K562 (cell line): ENCODE measurements around the gene C15orf62. TPM values are rescaled to one million over a fixed set of nuclear protein-coding genes. Genes with fewer than 3 reads are reported as not detected.

Source experiments
- ASH1L ChIP-seq: fragments of 450-650 bp; IDR thresholded peaks from 2 replicates; pipeline ENCODE4 v1.6.1; 2018; ENCODE audit warnings: borderline replicate concordance, mild to moderate bottlenecking, low read depth; ENCODE audit not compliant: partially characterized antibody
- ATF4 ChIP-seq: fragments of 450-650 bp; formaldehyde crosslinking; IDR thresholded peaks from 2 replicates; pipeline ENCODE4 v1.4.0; 2022; ENCODE audit warnings: mild to moderate bottlenecking, moderate library complexity
- CXXC5 ChIP-seq: fragments of 250-450 bp; sonication (Bioruptor Pico); IDR thresholded peaks from 2 replicates; pipeline ENCODE4 v1.8.0; 2022; ENCODE audit warnings: inconsistent platforms, mild to moderate bottlenecking, moderate library complexity
- GABPB1 ChIP-seq: sonication (generic); formaldehyde crosslinking; IDR thresholded peaks from 2 replicates; pipeline ENCODE4 v1.8.0; 2022; ENCODE audit warnings: mild to moderate bottlenecking, missing genetic modification reagents
- GATA2 ChIP-seq: sonication (generic); formaldehyde crosslinking; IDR thresholded peaks from 2 replicates; pipeline ENCODE4 v1.4.0; 2020; ENCODE audit warnings: mild to moderate bottlenecking, missing genetic modification reagents
- HDAC8 ChIP-seq: fragments of 450-650 bp; IDR thresholded peaks from 2 replicates; pipeline ENCODE4 v1.6.1; 2016; ENCODE audit warnings: mild to moderate bottlenecking, missing genetic modification characterization, moderate library complexity, missing compliant biosample characterization
- HOMEZ ChIP-seq: fragments of 250-450 bp; sonication (Bioruptor Pico); IDR thresholded peaks from 2 replicates; pipeline ENCODE4 v1.4.0; 2020; ENCODE audit warnings: mild to moderate bottlenecking, moderate library complexity
- KLF1 ChIP-seq: fragments of 450-650 bp; IDR thresholded peaks from 2 replicates; pipeline ENCODE4 v1.6.1; 2016; ENCODE audit warnings: missing genetic modification characterization, missing compliant biosample characterization
- PBX2 ChIP-seq, 2 experiments: IDR thresholded peaks in 1 of 2; conservative IDR thresholded peaks in 1 of 2; 2 replicates each; pipeline ENCODE4 v1.6.1; 2016; ENCODE audit warnings: low read depth in 2 of 2, mild to moderate bottlenecking in 1 of 2, missing compliant biosample characterization in 1 of 2, missing genetic modification characterization in 1 of 2, moderate library complexity in 1 of 2
- SAP30 ChIP-seq: fragments of 200-600 bp; sonication (generic); IDR thresholded peaks from 2 replicates; pipeline ENCODE4 v1.6.1; 2012; ENCODE audit warnings: borderline replicate concordance, low read depth, mild to moderate bottlenecking, moderate library complexity, low read length, control low read depth, inconsistent platforms; ENCODE audit not compliant: insufficient read depth, poor library complexity, severe bottlenecking
- TEAD1 ChIP-seq, 2 experiments: fragments of 450-650 bp in 1 of 2; sonication (generic) in 1 of 2; formaldehyde crosslinking; IDR thresholded peaks; 2 replicates each; pipeline versions ENCODE4 v1.4.0 to v1.8.0; 2020 to 2022; ENCODE audit warnings: mild to moderate bottlenecking in 2 of 2, missing genetic modification reagents in 1 of 2
- ZFPM2 ChIP-seq: fragments of 250-450 bp; sonication (Bioruptor Pico); IDR thresholded peaks from 2 replicates; pipeline ENCODE4 v1.5.1; 2022; ENCODE audit warnings: mild to moderate bottlenecking
- ZNF263 ChIP-seq: sonication (generic); formaldehyde crosslinking; IDR thresholded peaks from 2 replicates; pipeline ENCODE4 v1.8.0; 2022; ENCODE audit warnings: mild to moderate bottlenecking, missing genetic modification reagents, borderline replicate concordance
- ZNF354B ChIP-seq: fragments of 250-450 bp; sonication (Bioruptor Pico); IDR thresholded peaks from 2 replicates; pipeline ENCODE4 v1.4.0; 2020
- ZNF695 ChIP-seq: fragments of 450-650 bp; formaldehyde crosslinking; IDR thresholded peaks from 2 replicates; pipeline ENCODE4 v1.4.0; 2020; ENCODE audit warnings: mild to moderate bottlenecking, moderate library complexity
- polyA plus RNA-seq, 8 experiments: library from polyadenylated mRNA; depleted of rRNA in 4 of 8; stranded (reverse) in 5 of 8; unstranded in 3 of 8; fragments of >200 nt; fragmentation: Nextera tagmentation in 2 of 8; fragmentation: Illumina TruSeq in 1 of 8; extraction: Ambion mirVana in 2 of 8; extraction: Trizol in 1 of 8; gene quantifications; 2 replicates each; pipeline versions ENCODE4 v1.2.1 to v1.2.3, GENCODE V29; 2011 to 2014; ENCODE audit warnings: inconsistent platforms in 1 of 8, missing spikeins in 1 of 8
- total RNA-seq, 7 experiments: library from RNA; depleted of rRNA in 6 of 7; stranded (reverse); fragments of >200 nt in 6 of 7; fragmentation: Illumina TruSeq in 2 of 7; extraction: Trizol in 2 of 7; gene quantifications; 2 replicates each; pipeline versions ENCODE4 v1.2.1 to v1.2.3, GENCODE V29; 2011 to 2021; ENCODE audit warnings: low replicate concordance in 1 of 7
- TF ChIP-seq, protein P1 (sequence below): fragments of 450-650 bp; IDR thresholded peaks from 2 replicates; pipeline ENCODE4 v1.6.1; 2017; ENCODE audit warnings: antibody characterized with exemption, mild to moderate bottlenecking

Gene C15orf62
- total and polyA plus RNA-seq, 9 of the 15 experiments (the other 6 are each of a cell fraction or from before 2014, with no cell fraction given) = 0.01 to 0.76 (median 0.30) TPM; not detected in 1

DNA sequence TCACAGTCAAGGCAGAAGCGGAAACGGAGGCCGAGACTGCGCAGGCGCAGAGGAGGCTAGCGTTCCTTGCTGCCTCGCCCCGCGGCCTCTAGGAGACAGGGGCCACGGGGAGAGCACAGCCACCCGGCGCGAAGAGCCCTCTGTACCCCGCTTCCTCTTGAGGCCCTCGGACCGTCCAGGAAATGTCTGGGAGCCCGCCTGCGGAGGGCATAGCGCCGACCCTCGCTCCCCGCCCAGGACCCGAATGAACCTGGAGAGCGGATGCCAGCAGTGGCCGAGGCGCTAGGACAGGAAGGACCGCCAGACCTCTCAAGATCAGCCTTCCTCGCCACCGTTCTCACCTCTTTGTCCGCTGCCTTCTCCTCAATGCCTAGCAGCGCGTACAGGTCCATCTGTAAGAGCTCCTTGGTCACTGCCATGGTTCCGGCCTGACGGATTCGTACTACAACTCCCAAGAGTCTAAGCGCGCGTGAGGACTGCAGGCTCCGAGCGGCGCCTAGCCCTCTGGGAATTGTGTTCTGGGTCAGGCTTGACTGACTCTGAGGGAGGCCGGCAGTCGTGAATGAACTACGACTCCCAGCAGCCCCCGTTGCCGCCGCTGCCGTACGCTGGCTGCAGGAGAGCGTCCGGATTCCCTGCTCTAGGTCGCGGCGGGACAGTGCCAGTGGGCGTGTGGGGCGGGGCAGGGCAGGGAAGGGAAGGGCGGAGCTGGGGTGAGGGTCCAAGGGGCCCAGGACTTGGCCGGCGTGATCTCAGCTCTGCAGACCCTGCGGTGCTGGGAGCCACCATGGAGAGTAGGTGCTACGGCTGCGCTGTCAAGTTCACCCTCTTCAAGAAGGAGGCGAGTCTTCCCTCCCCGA lies 37.5 kb downstream of the C15orf62 start, which contains the start of the genes DNAJC17 and ZFYVE19 (continued):
- no peak for TF ChIP-seq HDAC8 (tag)
- TF ChIP-seq ZNF695 = 0 out of 2 replicates have a peak, but pooled peaks have one; percentile 29
- TF ChIP-seq GABPB1 = peak; percentile 84
- TF ChIP-seq ZFPM2 (CRISPR knock-in tag) = no peak
- TF ChIP-seq SAP30 = peak; percentile 62
- TF ChIP-seq CXXC5 (CRISPR knock-in tag) = peak; percentile 91
- TF ChIP-seq GATA2 (CRISPR knock-in tag) = no peak
- TF ChIP-seq PBX2 (CRISPR knock-in tag; IDR thresholded peaks at IDR 0.05; ENCODE audit: low read depth) = no peak
- TF ChIP-seq PBX2 (tag; conservative IDR thresholded peaks at IDR 0.05; ENCODE audit: low read depth) = no peak
- TF ChIP-seq, protein P1, sequence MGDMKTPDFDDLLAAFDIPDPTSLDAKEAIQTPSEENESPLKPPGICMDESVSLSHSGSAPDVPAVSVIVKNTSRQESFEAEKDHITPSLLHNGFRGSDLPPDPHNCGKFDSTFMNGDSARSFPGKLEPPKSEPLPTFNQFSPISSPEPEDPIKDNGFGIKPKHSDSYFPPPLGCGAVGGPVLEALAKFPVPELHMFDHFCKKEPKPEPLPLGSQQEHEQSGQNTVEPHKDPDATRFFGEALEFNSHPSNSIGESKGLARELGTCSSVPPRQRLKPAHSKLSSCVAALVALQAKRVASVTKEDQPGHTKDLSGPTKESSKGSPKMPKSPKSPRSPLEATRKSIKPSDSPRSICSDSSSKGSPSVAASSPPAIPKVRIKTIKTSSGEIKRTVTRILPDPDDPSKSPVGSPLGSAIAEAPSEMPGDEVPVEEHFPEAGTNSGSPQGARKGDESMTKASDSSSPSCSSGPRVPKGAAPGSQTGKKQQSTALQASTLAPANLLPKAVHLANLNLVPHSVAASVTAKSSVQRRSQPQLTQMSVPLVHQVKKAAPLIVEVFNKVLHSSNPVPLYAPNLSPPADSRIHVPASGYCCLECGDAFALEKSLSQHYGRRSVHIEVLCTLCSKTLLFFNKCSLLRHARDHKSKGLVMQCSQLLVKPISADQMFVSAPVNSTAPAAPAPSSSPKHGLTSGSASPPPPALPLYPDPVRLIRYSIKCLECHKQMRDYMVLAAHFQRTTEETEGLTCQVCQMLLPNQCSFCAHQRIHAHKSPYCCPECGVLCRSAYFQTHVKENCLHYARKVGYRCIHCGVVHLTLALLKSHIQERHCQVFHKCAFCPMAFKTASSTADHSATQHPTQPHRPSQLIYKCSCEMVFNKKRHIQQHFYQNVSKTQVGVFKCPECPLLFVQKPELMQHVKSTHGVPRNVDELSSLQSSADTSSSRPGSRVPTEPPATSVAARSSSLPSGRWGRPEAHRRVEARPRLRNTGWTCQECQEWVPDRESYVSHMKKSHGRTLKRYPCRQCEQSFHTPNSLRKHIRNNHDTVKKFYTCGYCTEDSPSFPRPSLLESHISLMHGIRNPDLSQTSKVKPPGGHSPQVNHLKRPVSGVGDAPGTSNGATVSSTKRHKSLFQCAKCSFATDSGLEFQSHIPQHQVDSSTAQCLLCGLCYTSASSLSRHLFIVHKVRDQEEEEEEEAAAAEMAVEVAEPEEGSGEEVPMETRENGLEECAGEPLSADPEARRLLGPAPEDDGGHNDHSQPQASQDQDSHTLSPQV = peak; percentile 61; the same call in 1 of the 2 replicates
- TF ChIP-seq TEAD1 (CRISPR knock-in tag; IDR thresholded peaks at IDR 0.05) = 0 out of 4 replicates have a peak, but pooled peaks of 1 of the 2 experiments have one; percentile 50
- no peak for TF ChIP-seq HOMEZ (CRISPR knock-in tag)
- TF ChIP-seq ATF4 (CRISPR knock-in tag) = 0 out of 2 replicates have a peak, but pooled peaks have one; percentile 19
- no peak for TF ChIP-seq ZNF354B (CRISPR knock-in tag)
- 0 out of 2 replicates have a peak, but pooled peaks have one; percentile 29 for TF ChIP-seq ZNF263
- TF ChIP-seq ASH1L = peak; percentile 41
- peak; percentile 64; the same call in 1 of the 2 replicates for TF ChIP-seq KLF1
